NT2/D1 (cell line): ENCODE results near the gene FAM174C.
A peak's percentile ranks its signal among the peaks of the same experiment; 100 is the strongest.

ENCODE experiments used
- DNase-seq: peaks from one replicate; pipeline ENCODE4 v3.0.0-alpha.2; 2011; ENCODE audit warnings: low read depth, low spot score
- H3K27me3 ChIP-seq: 2 replicates; pipeline ENCODE4 v1.6.0; 2011; ENCODE audit warnings: mild to moderate bottlenecking; ENCODE audit not compliant: insufficient read length, insufficient read depth
- H3K36me3 ChIP-seq: 2 replicates; pipeline ENCODE4 v1.6.1; 2011; ENCODE audit warnings: mild to moderate bottlenecking, low read length, mixed read lengths; ENCODE audit not compliant: insufficient read depth, insufficient read length
- H3K4me1 ChIP-seq: 2 replicates; pipeline ENCODE4 v1.5.1; 2011; ENCODE audit not compliant: insufficient read depth, insufficient read length
- H3K4me3 ChIP-seq: 2 replicates; pipeline ENCODE4 v1.5.1; 2011; ENCODE audit warnings: low read depth; ENCODE audit not compliant: insufficient read length
- H3K9ac ChIP-seq: 2 replicates; pipeline ENCODE4 v1.6.0; 2011; ENCODE audit warnings: low read depth; ENCODE audit not compliant: insufficient read length
- H3K9me3 ChIP-seq: 2 replicates; pipeline ENCODE4 v1.5.1; 2011; ENCODE audit warnings: mild to moderate bottlenecking, low read length; ENCODE audit not compliant: insufficient read depth
- SUZ12 ChIP-seq: IDR thresholded peaks from 2 replicates; pipeline ENCODE4 v1.6.1; 2011; ENCODE audit not compliant: insufficient read length, insufficient read depth; ENCODE audit errors: extremely low read depth
- YY1 ChIP-seq: IDR thresholded peaks from 2 replicates; pipeline ENCODE4 v1.6.1; 2011; ENCODE audit not compliant: insufficient read length, insufficient read depth
- ZNF274 ChIP-seq: IDR thresholded peaks from 2 replicates; pipeline ENCODE4 v1.6.1; 2011; ENCODE audit warnings: mild to moderate bottlenecking, low read depth, low read length

Gene FAM174C

GRCh38 chr19:1239420-1239795, 35.9 kb upstream of the FAM174C start:
- Histone ChIP-seq H3K4me3 (no peak overlapping the region), H3K9ac (peak overlapping the region; percentile 80), H3K27me3 (peaks cover 14% of the 10 kb centered on the region), H3K9me3 (no peaks in the 10 kb centered on the region), H3K36me3 (peaks cover 37% of the 10 kb centered on the region), H3K4me1 (peaks cover 40% of the 10 kb centered on the region)
- no peak for TF ChIP-seq YY1
- no peak for TF ChIP-seq SUZ12
- TF ChIP-seq ZNF274: no peak
- no peak for DNase-seq

GRCh38 chr19:1239796-1240737, 35.3 kb upstream of the FAM174C start:
- Histone ChIP-seq H3K4me1 (peaks cover 46% of the 10 kb centered on the region), H3K9ac (peak overlapping the region; percentile 80), H3K9me3 (no peaks in the 10 kb centered on the region), H3K36me3 (peaks cover 38% of the 10 kb centered on the region), H3K27me3 (peaks cover 14% of the 10 kb centered on the region), H3K4me3 (peak overlapping the region; percentile 37)
- DNase-seq: peak; percentile 79
- TF ChIP-seq YY1 (no peak), SUZ12 (no peak), ZNF274 (no peak)

- DNase-seq: no peak
- H3K27me3 ChIP-seq: peaks cover 14% of the 10 kb centered on the region
These were observed 34.4 kb upstream of the FAM174C start for GRCh38 chr19:1240925-1241324.

GRCh38 chr19:1241417-1242095, 33.8 kb upstream of the FAM174C start, which contains the start of gene ATP5F1D:
ATP5F1D (plus strand) TSS chr19:1241751; CDS start chr19:1241851, 100 bp downstream.
- Histone ChIP-seq H3K4me3 (peak within 1 kb of the TSS; percentile 84), H3K4me1 (peaks cover 42% of the 10 kb centered on the region)

More at GRCh38 chr19:1240925-1241324, 34.4 kb upstream of the FAM174C start:
- Histone ChIP-seq H3K9me3 (no peaks in the 10 kb centered on the region), H3K4me3 (no peak overlapping the region), H3K36me3 (peaks cover 34% of the 10 kb centered on the region), H3K9ac (peak overlapping the region; percentile 95), H3K4me1 (peaks cover 45% of the 10 kb centered on the region)
- TF ChIP-seq SUZ12: no peak

GRCh38 chr19:1243768-1244692, 31.3 kb upstream of the FAM174C start:
- Histone ChIP-seq H3K27me3 (peaks cover 9% of the 10 kb centered on the region), H3K4me1 (peaks cover 40% of the 10 kb centered on the region), H3K9ac (peak overlapping the region; percentile 53), H3K9me3 (no peaks in the 10 kb centered on the region), H3K4me3 (no peak overlapping the region), H3K36me3 (peaks cover 32% of the 10 kb centered on the region)
- no peak for DNase-seq
- TF ChIP-seq SUZ12: no peak
- TF ChIP-seq YY1: no peak
- no peak for TF ChIP-seq ZNF274

More at GRCh38 chr19:1241417-1242095, 33.8 kb upstream of the FAM174C start, which contains the start of gene ATP5F1D:
- H3K27me3 ChIP-seq: peaks cover 14% of the 10 kb centered on the region
- peak; percentile 92 for DNase-seq
- peak within 1 kb of the TSS; percentile 95 for H3K9ac ChIP-seq
- TF ChIP-seq YY1 (no peak), ZNF274 (no peak), SUZ12 (no peak)
- peaks cover 32% of the 10 kb centered on the region for H3K36me3 ChIP-seq
- no peaks in the 10 kb centered on the region for H3K9me3 ChIP-seq

GRCh38 chr19:1244693-1245451, 30.5 kb upstream of the FAM174C start:
- no peak for DNase-seq
- H3K27me3 ChIP-seq: peaks cover 3% of the 10 kb centered on the region
- H3K9me3 ChIP-seq: no peaks in the 10 kb centered on the region
- H3K36me3 ChIP-seq: peaks cover 34% of the 10 kb centered on the region
- peaks cover 36% of the 10 kb centered on the region for H3K4me1 ChIP-seq
- no peak overlapping the region for H3K4me3 ChIP-seq
- TF ChIP-seq SUZ12: no peak
- TF ChIP-seq ZNF274: no peak
- no peak for TF ChIP-seq YY1
- H3K9ac ChIP-seq: peak overlapping the region; percentile 53
